SK-N-SH treated with all-trans-retinoic acid at 6 μM for 48 hours (cell line): Measurements from ENCODE around the gene ACOX3.

ENCODE experiments used
- ATAC-seq: fragments of 200-7000 bp; cut with Tn5 transposase; 3 replicates; pipeline ENCODE4 v1.9.1; 2020; ENCODE audit warnings: mild to moderate bottlenecking, moderate library complexity
- ARNTL ChIP-seq: fragments of 450-650 bp; formaldehyde crosslinking; IDR thresholded peaks from 2 replicates; pipeline ENCODE4 v1.5.0; 2020; ENCODE audit warnings: low read depth, mild to moderate bottlenecking, moderate library complexity, borderline replicate concordance
- BACH2 ChIP-seq: fragments of 250-450 bp; sonication (Bioruptor Pico); IDR thresholded peaks from 2 replicates; pipeline ENCODE4 v1.9.0; 2021; ENCODE audit warnings: mild to moderate bottlenecking, borderline replicate concordance
- CSDC2 ChIP-seq: fragments of 250-450 bp; sonication (Bioruptor Pico); IDR thresholded peaks from 2 replicates; pipeline ENCODE4 v1.5.0; 2020; ENCODE audit warnings: mild to moderate bottlenecking, moderate library complexity
- ESRRG ChIP-seq: fragments of 250-450 bp; sonication (Bioruptor Pico); IDR thresholded peaks from 2 replicates; pipeline ENCODE4 v1.6.1; 2021; ENCODE audit warnings: mild to moderate bottlenecking
- GLIS3 ChIP-seq: fragments of 250-450 bp; sonication (Bioruptor Pico); IDR thresholded peaks from 2 replicates; pipeline ENCODE4 v1.5.0; 2020; ENCODE audit warnings: mild to moderate bottlenecking, moderate library complexity
- ISL1 ChIP-seq: fragments of 250-450 bp; sonication (Bioruptor Pico); IDR thresholded peaks from 2 replicates; pipeline ENCODE4 v2.1.2; 2022; ENCODE audit warnings: mild to moderate bottlenecking, moderate library complexity
- OSR1 ChIP-seq: fragments of 250-450 bp; sonication (Bioruptor Pico); IDR thresholded peaks from 2 replicates; pipeline ENCODE4 v1.8.0; 2022; ENCODE audit warnings: moderate library complexity, mild to moderate bottlenecking, inconsistent platforms
- PPARA ChIP-seq: fragments of 250-450 bp; sonication (Bioruptor Pico); IDR thresholded peaks from 2 replicates; pipeline ENCODE4 v1.5.0; 2020; ENCODE audit warnings: mild to moderate bottlenecking, borderline replicate concordance
- RARB ChIP-seq: fragments of 250-450 bp; sonication (Bioruptor Pico); IDR thresholded peaks from 2 replicates; pipeline ENCODE4 v1.8.0; 2021; ENCODE audit warnings: mild to moderate bottlenecking, moderate library complexity
- SNAI2 ChIP-seq: fragments of 250-450 bp; sonication (Bioruptor Pico); IDR thresholded peaks from 2 replicates; pipeline ENCODE4 v1.5.0; 2020; ENCODE audit warnings: mild to moderate bottlenecking, moderate library complexity
- TCF4 ChIP-seq: fragments of 250-450 bp; sonication (Bioruptor Pico); IDR thresholded peaks from 2 replicates; pipeline ENCODE4 v1.8.0; 2021; ENCODE audit warnings: mild to moderate bottlenecking, moderate library complexity, borderline replicate concordance
- ZC3H10 ChIP-seq: fragments of 250-450 bp; sonication (Bioruptor Pico); IDR thresholded peaks from 2 replicates; pipeline ENCODE4 v1.5.1; 2021; ENCODE audit warnings: mild to moderate bottlenecking, moderate library complexity
- ZFP3 ChIP-seq: fragments of 250-450 bp; sonication (Bioruptor Pico); IDR thresholded peaks from 2 replicates; pipeline ENCODE4 v1.5.0; 2020; ENCODE audit warnings: mild to moderate bottlenecking, moderate library complexity
- ZFP30 ChIP-seq: fragments of 450-650 bp; formaldehyde crosslinking; IDR thresholded peaks from 2 replicates; pipeline ENCODE4 v1.5.0; 2022; ENCODE audit warnings: mild to moderate bottlenecking, moderate library complexity
- ZNF565 ChIP-seq: fragments of 450-650 bp; formaldehyde crosslinking; conservative IDR thresholded peaks from 2 replicates; pipeline ENCODE4 v1.5.0; 2020; ENCODE audit warnings: low read depth, mild to moderate bottlenecking, moderate library complexity
- ZNF70 ChIP-seq: fragments of 450-650 bp; formaldehyde crosslinking; IDR thresholded peaks from 2 replicates; pipeline ENCODE4 v1.5.0; 2020; ENCODE audit warnings: mild to moderate bottlenecking, moderate library complexity
- ZNF8 ChIP-seq: fragments of 450-650 bp; formaldehyde crosslinking; IDR thresholded peaks from 2 replicates; pipeline ENCODE4 v1.5.0; 2020; ENCODE audit warnings: mild to moderate bottlenecking, moderate library complexity
- TF ChIP-seq, protein P1 (sequence below): fragments of 250-450 bp; sonication (Bioruptor Pico); IDR thresholded peaks from 2 replicates; pipeline ENCODE4 v1.5.1; 2021; ENCODE audit warnings: mild to moderate bottlenecking, moderate library complexity
- TF ChIP-seq, protein P2 (sequence below): fragments of 250-450 bp; sonication (Bioruptor Pico); IDR thresholded peaks from 2 replicates; pipeline ENCODE4 v1.5.0; 2020; ENCODE audit warnings: mild to moderate bottlenecking, moderate library complexity
- TF ChIP-seq, protein P3 (sequence below): fragments of 250-450 bp; sonication (Bioruptor Pico); IDR thresholded peaks from 2 replicates; pipeline ENCODE4 v1.5.1; 2020; ENCODE audit warnings: low read depth, mild to moderate bottlenecking, moderate library complexity
- TF ChIP-seq, protein P4 (sequence below): fragments of 250-450 bp; sonication (Bioruptor Pico); IDR thresholded peaks from 2 replicates; pipeline ENCODE4 v1.8.0; 2020; ENCODE audit warnings: mild to moderate bottlenecking, moderate library complexity, borderline replicate concordance

ACOX3 gene

DNA sequence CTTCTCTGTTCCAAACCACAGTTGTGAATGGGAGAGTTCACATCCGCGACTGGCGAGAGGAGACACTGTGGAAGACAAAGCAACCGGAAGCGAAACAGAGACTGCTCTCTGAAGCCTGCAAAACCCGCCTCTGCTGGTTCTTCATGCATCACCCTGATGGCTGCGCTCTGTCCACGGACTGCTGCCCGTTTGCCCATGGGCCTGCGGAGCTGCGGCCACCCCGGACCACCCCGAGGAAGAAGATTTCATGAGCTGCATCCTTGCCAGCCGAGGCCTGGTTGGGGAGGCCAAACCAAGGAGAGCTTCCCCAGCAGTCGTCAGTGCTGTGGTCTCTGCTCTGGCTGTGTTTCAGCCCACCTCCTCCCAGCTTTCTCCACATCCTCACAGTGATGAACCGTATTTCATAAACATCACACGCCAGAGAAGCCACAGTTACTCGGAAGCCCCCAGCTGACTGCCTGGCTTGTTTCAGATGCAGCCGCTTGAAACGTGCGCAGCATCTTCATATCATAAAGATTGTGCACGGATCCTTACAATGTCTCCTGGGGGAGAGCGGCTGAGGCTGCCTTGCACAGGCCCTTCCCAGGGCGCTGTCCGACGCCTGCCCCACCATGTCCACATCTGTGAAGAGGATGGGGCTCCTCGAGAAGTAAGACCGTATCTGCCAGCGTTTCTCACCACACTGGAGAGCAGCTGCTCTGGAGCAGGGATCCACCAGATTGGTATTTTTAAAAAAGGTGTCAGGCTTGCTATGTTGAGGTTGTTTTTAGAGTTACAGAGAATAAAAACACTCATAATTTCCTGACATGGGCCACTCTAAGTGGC lies 35.4 kb upstream of the ACOX3 start (continued):
- TF ChIP-seq, protein P1, sequence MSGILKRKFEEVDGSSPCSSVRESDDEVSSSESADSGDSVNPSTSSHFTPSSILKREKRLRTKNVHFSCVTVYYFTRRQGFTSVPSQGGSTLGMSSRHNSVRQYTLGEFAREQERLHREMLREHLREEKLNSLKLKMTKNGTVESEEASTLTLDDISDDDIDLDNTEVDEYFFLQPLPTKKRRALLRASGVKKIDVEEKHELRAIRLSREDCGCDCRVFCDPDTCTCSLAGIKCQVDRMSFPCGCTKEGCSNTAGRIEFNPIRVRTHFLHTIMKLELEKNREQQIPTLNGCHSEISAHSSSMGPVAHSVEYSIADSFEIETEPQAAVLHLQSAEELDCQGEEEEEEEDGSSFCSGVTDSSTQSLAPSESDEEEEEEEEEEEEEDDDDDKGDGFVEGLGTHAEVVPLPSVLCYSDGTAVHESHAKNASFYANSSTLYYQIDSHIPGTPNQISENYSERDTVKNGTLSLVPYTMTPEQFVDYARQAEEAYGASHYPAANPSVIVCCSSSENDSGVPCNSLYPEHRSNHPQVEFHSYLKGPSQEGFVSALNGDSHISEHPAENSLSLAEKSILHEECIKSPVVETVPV = no peak
- no peak for TF ChIP-seq ZNF8 (CRISPR knock-in tag)
- no peak for TF ChIP-seq SNAI2 (CRISPR knock-in tag)
- TF ChIP-seq TCF4 (CRISPR knock-in tag) = no peak
- no peak for TF ChIP-seq ZNF565 (CRISPR knock-in tag)

DNA sequence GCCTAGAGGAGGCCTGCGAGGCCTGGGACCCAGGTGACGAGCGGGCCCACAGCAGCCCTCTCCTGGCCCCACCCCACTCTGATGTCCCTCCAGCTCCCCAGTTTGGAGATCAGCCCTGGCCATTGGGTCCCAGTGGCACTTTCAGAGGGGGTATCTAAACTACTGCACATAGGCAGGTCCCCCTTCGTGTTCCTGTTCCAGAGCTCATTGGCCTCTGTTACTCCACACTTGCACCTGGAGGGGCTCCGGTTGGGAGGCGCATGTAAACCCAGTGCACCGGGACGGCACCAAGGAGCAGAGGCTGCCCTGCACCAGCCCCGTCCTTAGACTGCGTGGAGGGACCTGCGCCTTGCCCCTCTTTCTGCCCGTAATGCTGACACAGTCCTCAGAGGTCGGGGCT lies 34.3 kb upstream of the ACOX3 start:
- no peak for ATAC-seq
- TF ChIP-seq, protein P2, sequence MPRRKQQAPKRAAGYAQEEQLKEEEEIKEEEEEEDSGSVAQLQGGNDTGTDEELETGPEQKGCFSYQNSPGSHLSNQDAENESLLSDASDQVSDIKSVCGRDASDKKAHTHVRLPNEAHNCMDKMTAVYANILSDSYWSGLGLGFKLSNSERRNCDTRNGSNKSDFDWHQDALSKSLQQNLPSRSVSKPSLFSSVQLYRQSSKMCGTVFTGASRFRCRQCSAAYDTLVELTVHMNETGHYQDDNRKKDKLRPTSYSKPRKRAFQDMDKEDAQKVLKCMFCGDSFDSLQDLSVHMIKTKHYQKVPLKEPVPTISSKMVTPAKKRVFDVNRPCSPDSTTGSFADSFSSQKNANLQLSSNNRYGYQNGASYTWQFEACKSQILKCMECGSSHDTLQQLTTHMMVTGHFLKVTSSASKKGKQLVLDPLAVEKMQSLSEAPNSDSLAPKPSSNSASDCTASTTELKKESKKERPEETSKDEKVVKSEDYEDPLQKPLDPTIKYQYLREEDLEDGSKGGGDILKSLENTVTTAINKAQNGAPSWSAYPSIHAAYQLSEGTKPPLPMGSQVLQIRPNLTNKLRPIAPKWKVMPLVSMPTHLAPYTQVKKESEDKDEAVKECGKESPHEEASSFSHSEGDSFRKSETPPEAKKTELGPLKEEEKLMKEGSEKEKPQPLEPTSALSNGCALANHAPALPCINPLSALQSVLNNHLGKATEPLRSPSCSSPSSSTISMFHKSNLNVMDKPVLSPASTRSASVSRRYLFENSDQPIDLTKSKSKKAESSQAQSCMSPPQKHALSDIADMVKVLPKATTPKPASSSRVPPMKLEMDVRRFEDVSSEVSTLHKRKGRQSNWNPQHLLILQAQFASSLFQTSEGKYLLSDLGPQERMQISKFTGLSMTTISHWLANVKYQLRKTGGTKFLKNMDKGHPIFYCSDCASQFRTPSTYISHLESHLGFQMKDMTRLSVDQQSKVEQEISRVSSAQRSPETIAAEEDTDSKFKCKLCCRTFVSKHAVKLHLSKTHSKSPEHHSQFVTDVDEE (CRISPR knock-in tag) = no peak
- TF ChIP-seq, protein P3, sequence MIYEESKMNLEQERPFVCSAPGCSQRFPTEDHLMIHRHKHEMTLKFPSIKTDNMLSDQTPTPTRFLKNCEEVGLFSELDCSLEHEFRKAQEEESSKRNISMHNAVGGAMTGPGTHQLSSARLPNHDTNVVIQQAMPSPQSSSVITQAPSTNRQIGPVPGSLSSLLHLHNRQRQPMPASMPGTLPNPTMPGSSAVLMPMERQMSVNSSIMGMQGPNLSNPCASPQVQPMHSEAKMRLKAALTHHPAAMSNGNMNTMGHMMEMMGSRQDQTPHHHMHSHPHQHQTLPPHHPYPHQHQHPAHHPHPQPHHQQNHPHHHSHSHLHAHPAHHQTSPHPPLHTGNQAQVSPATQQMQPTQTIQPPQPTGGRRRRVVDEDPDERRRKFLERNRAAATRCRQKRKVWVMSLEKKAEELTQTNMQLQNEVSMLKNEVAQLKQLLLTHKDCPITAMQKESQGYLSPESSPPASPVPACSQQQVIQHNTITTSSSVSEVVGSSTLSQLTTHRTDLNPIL (CRISPR knock-in tag) = no peak
- TF ChIP-seq SNAI2 (CRISPR knock-in tag) (no peak), ZFP3 (CRISPR knock-in tag) (no peak), ESRRG (no peak), PPARA (no peak), BACH2 (no peak), OSR1 (CRISPR knock-in tag) (no peak), ARNTL (CRISPR knock-in tag) (no peak), GLIS3 (CRISPR knock-in tag) (no peak), ZNF70 (CRISPR knock-in tag) (no peak), ISL1 (no peak), TCF4 (CRISPR knock-in tag) (no peak), CSDC2 (CRISPR knock-in tag) (no peak)

DNA sequence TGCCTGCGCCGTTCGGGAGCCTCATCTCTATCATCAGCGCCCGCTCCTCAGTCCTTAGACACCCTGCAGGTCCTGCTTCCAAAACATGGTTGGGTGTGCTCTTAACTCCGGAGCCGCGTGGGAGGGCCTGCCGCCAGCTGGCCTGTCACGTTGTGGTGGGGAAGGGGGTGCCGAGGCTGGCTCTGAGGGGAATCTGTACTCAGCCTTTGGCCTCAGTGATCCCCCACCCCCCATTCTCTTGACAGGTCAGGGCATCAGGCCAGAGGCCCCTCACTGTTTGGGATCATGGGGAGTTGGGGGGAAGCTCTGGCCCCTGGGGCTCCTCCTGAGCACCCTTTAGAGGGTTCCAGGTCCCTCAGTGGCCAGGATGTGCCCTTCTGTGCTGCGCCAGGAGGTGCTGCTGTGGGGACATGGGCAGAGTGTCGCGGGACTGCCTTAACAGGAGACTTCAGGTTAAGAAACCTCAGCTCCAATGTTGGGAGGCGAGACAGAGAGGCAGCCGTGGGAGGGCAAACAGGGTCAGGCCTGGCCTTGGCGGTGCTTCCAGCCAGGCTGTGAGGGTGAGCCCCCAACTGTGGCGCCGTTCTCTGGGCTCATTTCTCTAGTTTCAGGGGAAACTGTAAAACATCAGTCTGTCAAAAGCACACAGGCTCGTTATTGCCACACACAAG lies 33.5 kb upstream of the ACOX3 start:
- TF ChIP-seq ESRRG (no peak), ZFP3 (CRISPR knock-in tag) (no peak), ZNF70 (CRISPR knock-in tag) (no peak), ARNTL (CRISPR knock-in tag) (no peak), SNAI2 (CRISPR knock-in tag) (no peak), PPARA (no peak), ZC3H10 (CRISPR knock-in tag) (no peak), ZFP30 (CRISPR knock-in tag) (no peak), ZNF8 (CRISPR knock-in tag) (no peak), ZNF565 (CRISPR knock-in tag) (no peak), RARB (CRISPR knock-in tag) (no peak), BACH2 (no peak), TCF4 (CRISPR knock-in tag) (no peak)
- TF ChIP-seq, protein P2 (CRISPR knock-in tag) = no peak
- TF ChIP-seq, protein P1 = no peak
- TF ChIP-seq, protein P4, sequence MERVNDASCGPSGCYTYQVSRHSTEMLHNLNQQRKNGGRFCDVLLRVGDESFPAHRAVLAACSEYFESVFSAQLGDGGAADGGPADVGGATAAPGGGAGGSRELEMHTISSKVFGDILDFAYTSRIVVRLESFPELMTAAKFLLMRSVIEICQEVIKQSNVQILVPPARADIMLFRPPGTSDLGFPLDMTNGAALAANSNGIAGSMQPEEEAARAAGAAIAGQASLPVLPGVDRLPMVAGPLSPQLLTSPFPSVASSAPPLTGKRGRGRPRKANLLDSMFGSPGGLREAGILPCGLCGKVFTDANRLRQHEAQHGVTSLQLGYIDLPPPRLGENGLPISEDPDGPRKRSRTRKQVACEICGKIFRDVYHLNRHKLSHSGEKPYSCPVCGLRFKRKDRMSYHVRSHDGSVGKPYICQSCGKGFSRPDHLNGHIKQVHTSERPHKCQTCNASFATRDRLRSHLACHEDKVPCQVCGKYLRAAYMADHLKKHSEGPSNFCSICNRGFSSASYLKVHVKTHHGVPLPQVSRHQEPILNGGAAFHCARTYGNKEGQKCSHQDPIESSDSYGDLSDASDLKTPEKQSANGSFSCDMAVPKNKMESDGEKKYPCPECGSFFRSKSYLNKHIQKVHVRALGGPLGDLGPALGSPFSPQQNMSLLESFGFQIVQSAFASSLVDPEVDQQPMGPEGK (CRISPR knock-in tag) = no peak
- ATAC-seq = no peak
